GM12878 (cell line): ENCODE measurements around the gene RPL29. TPM values are rescaled to one million over a fixed set of nuclear protein-coding genes. Genes with fewer than 3 reads are reported as not detected.

Experiments used
- ATAC-seq: fragments of 200-7000 bp; cut with Tn5 transposase; 3 replicates; pipeline ENCODE4 v1.9.1; 2020; ENCODE audit warnings: mild to moderate bottlenecking, moderate library complexity
- BruUV-seq: library from RNA; stranded (reverse); fragments of 400-500 nt; replicated peaks from 2 replicates; lab custom pipeline; 2021; lab: Mats Ljungman, UMichigan
- CTCF ChIA-PET: fragments of 300-600 bp; sonication (Branson Sonifier 250); formaldehyde crosslinking; extraction: SDS; loops from one replicate; lab custom pipeline; 2021; ENCODE audit warnings: inconsistent platforms; lab: Yijun Ruan, JAX
- POLR2A ChIA-PET: fragments of 350-600 bp; formaldehyde crosslinking; extraction: SDS; loops from one replicate; lab custom pipeline; 2021; ENCODE audit warnings: inconsistent platforms; lab: Charles Lee
- RAD21 ChIA-PET: fragments of 300-600 bp; sonication (Branson Sonifier 250); formaldehyde crosslinking; loops from one replicate; lab custom pipeline; 2023; ENCODE audit warnings: antibody characterized with exemption; ENCODE audit not compliant: unreplicated experiment; lab: Charles Lee
- SMC1A ChIA-PET: fragments of 300-600 bp; sonication (Branson Sonifier 250); formaldehyde crosslinking; loops from one replicate; lab custom pipeline; 2023; ENCODE audit not compliant: unreplicated experiment, uncharacterized antibody; lab: Charles Lee
- DNase-seq: peaks from one replicate; pipeline ENCODE4 v3.0.0-alpha.2; 2011; ENCODE audit warnings: low read depth, low spot score
- FAIRE-seq: peaks from 3 replicates; lab custom pipeline; 2011; peaks lifted over from hg19 to GRCh38; lab: Jason Lieb, UNC
- H2AFZ ChIP-seq: 2 replicates; pipeline ENCODE4 v1.6.0; 2011; ENCODE audit warnings: low read depth, low read length, control low read depth; ENCODE audit not compliant: control insufficient read depth
- H3K27ac ChIP-seq: 2 replicates; pipeline ENCODE4 v1.5.1; 2011; ENCODE audit warnings: control low read depth; ENCODE audit not compliant: control insufficient read depth, insufficient read depth
- H3K27me3 ChIP-seq, 2 experiments: replicated peaks in 1 of 2; 2 replicates each; pipeline versions ENCODE4 v1.6.0 to v1.6.1; 2011; ENCODE audit warnings: low read length in 1 of 2; ENCODE audit not compliant: control insufficient read depth in 2 of 2, insufficient read depth in 2 of 2
- H3K36me3 ChIP-seq, 2 experiments: 2 replicates each; pipeline ENCODE4 v1.5.1; 2011; ENCODE audit warnings: low read length in 1 of 2; ENCODE audit not compliant: control insufficient read depth in 2 of 2, insufficient read depth in 2 of 2
- H3K4me1 ChIP-seq: 2 replicates; pipeline ENCODE4 v1.6.1; 2011; ENCODE audit warnings: mild to moderate bottlenecking, low read length, moderate library complexity, mixed read lengths; ENCODE audit not compliant: control insufficient read depth, insufficient read depth
- H3K4me2 ChIP-seq: 2 replicates; pipeline ENCODE4 v1.6.0; 2011; ENCODE audit warnings: control low read depth; ENCODE audit not compliant: control insufficient read depth, insufficient read depth
- H3K4me3 ChIP-seq: fragments of 200-600 bp; sonication (generic); 2 replicates; pipeline ENCODE4 v1.5.1; 2016
- H3K79me2 ChIP-seq: 2 replicates; pipeline ENCODE4 v1.6.0; 2011; ENCODE audit warnings: low read length; ENCODE audit not compliant: control insufficient read depth, insufficient read depth
- H3K9ac ChIP-seq: 2 replicates; pipeline ENCODE4 v1.8.0; 2011; ENCODE audit warnings: low read length, control low read depth, mixed read lengths; ENCODE audit not compliant: control insufficient read depth, insufficient read depth
- H3K9me3 ChIP-seq: replicated peaks from 3 replicates; pipeline ENCODE4 v1.5.1; 2011; ENCODE audit warnings: mild to moderate bottlenecking, low read length; ENCODE audit not compliant: control insufficient read depth, insufficient read depth
- H4K20me1 ChIP-seq: 2 replicates; pipeline ENCODE4 v1.6.0; 2011; ENCODE audit not compliant: control insufficient read depth, insufficient read depth
- ATF3 ChIP-seq: IDR thresholded peaks from 2 replicates; pipeline ENCODE4 v1.6.1; 2011; ENCODE audit warnings: low read depth, mild to moderate bottlenecking, low read length, moderate library complexity, borderline replicate concordance; ENCODE audit errors: extremely low read depth
- BHLHE40 ChIP-seq, 2 experiments: fragments of 450-650 bp in 1 of 2; IDR thresholded peaks; 2 replicates each; pipeline ENCODE4 v1.6.1; 2011 to 2017; ENCODE audit warnings: low read depth in 2 of 2, borderline replicate concordance in 1 of 2, improper control_type of control experiment in 1 of 2, low read length in 1 of 2, mild to moderate bottlenecking in 1 of 2
- BMI1 ChIP-seq: fragments of 450-650 bp; IDR thresholded peaks from 2 replicates; pipeline ENCODE4 v1.6.1; 2016; ENCODE audit warnings: mild to moderate bottlenecking, moderate library complexity, borderline replicate concordance
- DPF2 ChIP-seq: fragments of 450-650 bp; IDR thresholded peaks from 2 replicates; pipeline ENCODE4 v1.6.1; 2017; ENCODE audit warnings: mild to moderate bottlenecking
- EP300 ChIP-seq, 2 experiments: fragments of 150-350 bp in 1 of 2; IDR thresholded peaks; 2 replicates each; pipeline ENCODE4 v1.6.1; 2011 to 2012; ENCODE audit warnings: low read depth in 2 of 2, low read length in 2 of 2, borderline replicate concordance in 1 of 2, improper control_type of control experiment in 1 of 2, inconsistent platforms in 1 of 2; ENCODE audit not compliant: control insufficient read depth in 1 of 2
- FOXK2 ChIP-seq: fragments of 450-650 bp; IDR thresholded peaks from 2 replicates; pipeline ENCODE4 v1.6.1; 2017; ENCODE audit warnings: mild to moderate bottlenecking, moderate library complexity
- IRF4 ChIP-seq: IDR thresholded peaks from 2 replicates; pipeline ENCODE4 v1.6.1; 2011; ENCODE audit warnings: low read depth, low read length
- JUND ChIP-seq: IDR thresholded peaks from 2 replicates; pipeline ENCODE4 v1.6.1; 2012; ENCODE audit warnings: low read depth, mild to moderate bottlenecking, low read length, improper control_type of control experiment, moderate library complexity
- KLF5 ChIP-seq: fragments of 450-650 bp; IDR thresholded peaks from 2 replicates; pipeline ENCODE4 v1.6.1; 2014; ENCODE audit warnings: mild to moderate bottlenecking; ENCODE audit not compliant: partially characterized antibody
- NBN ChIP-seq: fragments of 450-650 bp; IDR thresholded peaks from 2 replicates; pipeline ENCODE4 v1.6.1; 2016
- NR2F1 ChIP-seq: fragments of 450-650 bp; conservative IDR thresholded peaks from 2 replicates; pipeline ENCODE4 v1.6.1; 2017; ENCODE audit warnings: mild to moderate bottlenecking
- RCOR1 ChIP-seq: conservative IDR thresholded peaks from 2 replicates; pipeline ENCODE4 v1.6.1; 2012; ENCODE audit warnings: low read depth, low read length, improper control_type of control experiment
- ZBTB11 ChIP-seq: fragments of 450-650 bp; formaldehyde crosslinking; IDR thresholded peaks from 2 replicates; pipeline ENCODE4 v1.5.0; 2022; ENCODE audit warnings: mild to moderate bottlenecking, missing genetic modification characterization
- ZNF384 ChIP-seq: IDR thresholded peaks from 2 replicates; pipeline ENCODE4 v1.6.1; 2012; ENCODE audit warnings: low read depth, mild to moderate bottlenecking, low read length, improper control_type of control experiment, borderline replicate concordance
- ZSCAN29 ChIP-seq: fragments of 450-650 bp; IDR thresholded peaks from 2 replicates; pipeline ENCODE4 v1.6.1; 2017; ENCODE audit warnings: mild to moderate bottlenecking, moderate library complexity
- ZZZ3 ChIP-seq: IDR thresholded peaks from 2 replicates; pipeline ENCODE4 v1.6.1; 2011; ENCODE audit warnings: low read depth; ENCODE audit not compliant: control insufficient read depth, insufficient read length
- WGBS: methylation state at CpG from one replicate; pipeline ENCODE4 v1.1.6; 2016; ENCODE audit warnings: low lambda C conversion rate; ENCODE audit not compliant: insufficient replicate concordance, insufficient coverage; ENCODE audit errors: missing lambda C conversion rate; 5-methylcytosine and 5-hydroxymethylcytosine counted together
- in situ Hi-C: fragments of 300-500 bp; cut with MboI; formaldehyde crosslinking; loops from 9 replicates; pipeline ENCODE4 v1.14.3; 2018; ENCODE audit warnings: mixed read lengths
- intact Hi-C: fragments of 100-400 bp; cut with micrococcal nuclease; formaldehyde crosslinking; loops from one replicate; pipeline ENCODE4 v1.14.2; 2022; ENCODE audit not compliant: unreplicated experiment
- polyA plus RNA-seq, 11 experiments: library from polyadenylated mRNA; depleted of rRNA in 4 of 11; unstranded in 6 of 11; stranded (reverse) in 5 of 11; fragments of >200 nt; fragmentation: Nextera tagmentation in 4 of 11; fragmentation: Illumina TruSeq in 1 of 11; extraction: Ambion mirVana in 4 of 11; extraction: Trizol in 1 of 11; gene quantifications; 1 replicate in 1 of 11; 2 replicates in 10 of 11; pipeline versions ENCODE4 v1.2.1 to v1.2.3, GENCODE V29; 2011 to 2016; ENCODE audit warnings: inconsistent platforms in 2 of 11, missing spikeins in 2 of 11, low read depth in 1 of 11
- total RNA-seq, 4 experiments: library from RNA; depleted of rRNA in 3 of 4; stranded (reverse); fragments of >200 nt in 3 of 4; fragmentation: Illumina TruSeq in 1 of 4; extraction: Trizol in 1 of 4; gene quantifications; 2 replicates each; pipeline versions ENCODE4 v1.2.1 to v1.2.3, GENCODE V29; 2013 to 2021

RPL29 gene
- total and polyA plus RNA-seq, 10 of the 15 experiments (the other 5 are each of a cell fraction or from before 2014, with no cell fraction given): 1,053 to 2,477 (median 1,657) TPM

DNA sequence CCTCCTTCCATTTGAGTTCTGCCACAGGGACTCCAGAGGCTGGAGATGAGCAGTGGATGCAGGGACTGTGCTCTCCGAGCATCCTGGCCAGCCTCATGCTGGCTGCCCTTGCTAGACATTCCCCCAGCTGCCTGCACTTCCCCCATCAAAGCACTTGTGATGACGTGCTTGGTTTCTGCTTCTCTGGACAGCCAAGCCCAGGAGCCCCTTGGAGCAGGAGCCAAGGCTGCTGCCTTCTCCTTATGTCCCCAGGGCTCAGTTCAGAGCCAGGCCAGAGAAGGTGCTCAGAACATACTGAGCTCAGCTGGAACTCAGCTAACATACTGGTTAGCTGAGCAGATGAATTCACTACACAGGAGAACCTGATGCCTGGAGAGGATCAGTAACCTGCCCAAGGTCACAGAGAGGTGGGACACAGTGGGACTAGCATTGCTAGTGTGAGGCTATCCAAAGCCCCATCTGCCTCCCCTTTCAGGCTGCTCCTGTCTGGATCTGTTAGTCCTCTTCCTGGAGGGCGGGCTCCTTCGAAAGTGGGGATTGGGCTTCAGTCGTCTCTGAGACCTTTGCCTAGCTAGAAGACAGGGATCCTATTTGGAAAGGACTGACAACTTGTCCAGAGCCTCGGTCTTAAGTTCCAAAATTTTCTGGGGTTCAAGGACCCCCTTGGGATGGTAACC lies 32.7 kb downstream of the RPL29 start:
- WGBS: 60% methylated on average over 6 of the region's 6 CpGs
- Histone ChIP-seq H4K20me1 (no peaks in the 10 kb centered on the region), H3K27me3 (no peaks in the 10 kb centered on the region; a peak in 2 of 4 replicates)
- SMC1A ChIA-PET: interaction anchor here (1.5 kb wide), 1 partner anchor 12 kb away, joined by 3 read pairs; no protein-coding TSS in a partner anchor
- no TSS peak for BruUV-seq
- POLR2A ChIA-PET: interaction anchor here (0.6 kb wide), 1 partner anchor 21 kb away, joined by 3 read pairs; the partner anchor contains the start of genes PARP3 and RRP9
- TF ChIP-seq BHLHE40 (IDR thresholded peaks at IDR 0.05; ENCODE audit: borderline replicate concordance in 1 of 2, low read depth in 2 of 2, low read length in 1 of 2): no peak
- TF ChIP-seq BMI1: no peak
- TF ChIP-seq RCOR1: no peak
- TF ChIP-seq ATF3: no peak
- TF ChIP-seq ZZZ3: no peak
- TF ChIP-seq IRF4: no peak
- TF ChIP-seq FOXK2: no peak
- no peak for TF ChIP-seq DPF2
- TF ChIP-seq ZBTB11 (CRISPR knock-in tag): no peak
- no peak for TF ChIP-seq NBN
- TF ChIP-seq NR2F1: no peak
- TF ChIP-seq EP300 (IDR thresholded peaks at IDR 0.05; ENCODE audit: borderline replicate concordance in 1 of 2, control insufficient read depth in 1 of 2, low read depth in 2 of 2, low read length in 2 of 2): no peak
- TF ChIP-seq JUND: no peak
- no peak for TF ChIP-seq KLF5
- TF ChIP-seq ZSCAN29: no peak
- TF ChIP-seq ZNF384: no peak
- TF ChIP-seq, all 136 proteins: peak for 0
- intact Hi-C loops: no loop called here
- in situ Hi-C loops: no loop called here
- ChIA-PET RAD21 (interaction anchor here (1.1 kb wide), 1 partner anchor 40 kb away, joined by 3 read pairs; no protein-coding TSS in a partner anchor), CTCF (interaction anchor here (0.8 to 1.7 kb wide), 3 partner anchors 11 to 22 kb away, joined by 3 to 7 read pairs (median 3); partner anchors contain the start of genes ABHD14A, ABHD14B and RRP9)
- Histone ChIP-seq H3K9ac (no peak overlapping the region), H3K4me1 (peaks cover 4% of the 10 kb centered on the region; the same call in 1 of the 2 replicates), H3K4me2 (no peak overlapping the region), H3K27ac (no peak overlapping the region), H3K9me3 (no peaks in the 10 kb centered on the region), H3K36me3 (no peaks in the 10 kb centered on the region), H3K79me2 (no peaks in the 10 kb centered on the region), H3K4me3 (no peak overlapping the region), H2AFZ (no peak overlapping the region)
- ATAC-seq: no peak
- no peak for DNase-seq
- no peak for FAIRE-seq
